Measurements from ENCODE around the gene CD1C.

DNA sequence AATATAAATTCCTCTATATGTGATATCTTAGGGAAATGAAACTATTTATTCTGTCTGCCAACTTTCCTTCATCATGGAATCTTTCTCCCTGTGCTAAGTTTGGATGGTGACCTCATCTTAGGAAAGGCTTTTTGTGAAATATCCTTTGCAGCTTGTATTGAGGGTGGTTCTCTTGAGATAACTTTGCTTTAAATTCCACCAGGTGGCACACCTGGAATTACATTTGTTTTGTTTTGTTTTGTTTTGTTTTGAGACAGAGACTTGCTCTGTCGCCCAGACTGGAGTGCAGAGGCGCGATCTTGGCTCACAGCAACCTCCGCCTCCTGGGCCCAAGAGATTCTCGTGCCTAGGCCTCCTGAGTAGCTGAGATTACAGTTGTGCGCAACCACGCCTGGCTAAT lies 43.1 kb upstream of the CD1C start:
- TF ChIP-seq EZH2phosphoT487 (IDR thresholded peaks at IDR 0.05; ENCODE audit: borderline replicate concordance, low read depth), result no peak
- TF ChIP-seq, protein P1, sequence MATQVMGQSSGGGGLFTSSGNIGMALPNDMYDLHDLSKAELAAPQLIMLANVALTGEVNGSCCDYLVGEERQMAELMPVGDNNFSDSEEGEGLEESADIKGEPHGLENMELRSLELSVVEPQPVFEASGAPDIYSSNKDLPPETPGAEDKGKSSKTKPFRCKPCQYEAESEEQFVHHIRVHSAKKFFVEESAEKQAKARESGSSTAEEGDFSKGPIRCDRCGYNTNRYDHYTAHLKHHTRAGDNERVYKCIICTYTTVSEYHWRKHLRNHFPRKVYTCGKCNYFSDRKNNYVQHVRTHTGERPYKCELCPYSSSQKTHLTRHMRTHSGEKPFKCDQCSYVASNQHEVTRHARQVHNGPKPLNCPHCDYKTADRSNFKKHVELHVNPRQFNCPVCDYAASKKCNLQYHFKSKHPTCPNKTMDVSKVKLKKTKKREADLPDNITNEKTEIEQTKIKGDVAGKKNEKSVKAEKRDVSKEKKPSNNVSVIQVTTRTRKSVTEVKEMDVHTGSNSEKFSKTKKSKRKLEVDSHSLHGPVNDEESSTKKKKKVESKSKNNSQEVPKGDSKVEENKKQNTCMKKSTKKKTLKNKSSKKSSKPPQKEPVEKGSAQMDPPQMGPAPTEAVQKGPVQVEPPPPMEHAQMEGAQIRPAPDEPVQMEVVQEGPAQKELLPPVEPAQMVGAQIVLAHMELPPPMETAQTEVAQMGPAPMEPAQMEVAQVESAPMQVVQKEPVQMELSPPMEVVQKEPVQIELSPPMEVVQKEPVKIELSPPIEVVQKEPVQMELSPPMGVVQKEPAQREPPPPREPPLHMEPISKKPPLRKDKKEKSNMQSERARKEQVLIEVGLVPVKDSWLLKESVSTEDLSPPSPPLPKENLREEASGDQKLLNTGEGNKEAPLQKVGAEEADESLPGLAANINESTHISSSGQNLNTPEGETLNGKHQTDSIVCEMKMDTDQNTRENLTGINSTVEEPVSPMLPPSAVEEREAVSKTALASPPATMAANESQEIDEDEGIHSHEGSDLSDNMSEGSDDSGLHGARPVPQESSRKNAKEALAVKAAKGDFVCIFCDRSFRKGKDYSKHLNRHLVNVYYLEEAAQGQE (IDR thresholded peaks at IDR 0.05; ENCODE audit: low read depth, low read length), result no peak
- no peak for TF ChIP-seq POLR2AphosphoS5 (IDR thresholded peaks at IDR 0.05; ENCODE audit: low read depth, low read length)
- TF ChIP-seq, protein P2, sequence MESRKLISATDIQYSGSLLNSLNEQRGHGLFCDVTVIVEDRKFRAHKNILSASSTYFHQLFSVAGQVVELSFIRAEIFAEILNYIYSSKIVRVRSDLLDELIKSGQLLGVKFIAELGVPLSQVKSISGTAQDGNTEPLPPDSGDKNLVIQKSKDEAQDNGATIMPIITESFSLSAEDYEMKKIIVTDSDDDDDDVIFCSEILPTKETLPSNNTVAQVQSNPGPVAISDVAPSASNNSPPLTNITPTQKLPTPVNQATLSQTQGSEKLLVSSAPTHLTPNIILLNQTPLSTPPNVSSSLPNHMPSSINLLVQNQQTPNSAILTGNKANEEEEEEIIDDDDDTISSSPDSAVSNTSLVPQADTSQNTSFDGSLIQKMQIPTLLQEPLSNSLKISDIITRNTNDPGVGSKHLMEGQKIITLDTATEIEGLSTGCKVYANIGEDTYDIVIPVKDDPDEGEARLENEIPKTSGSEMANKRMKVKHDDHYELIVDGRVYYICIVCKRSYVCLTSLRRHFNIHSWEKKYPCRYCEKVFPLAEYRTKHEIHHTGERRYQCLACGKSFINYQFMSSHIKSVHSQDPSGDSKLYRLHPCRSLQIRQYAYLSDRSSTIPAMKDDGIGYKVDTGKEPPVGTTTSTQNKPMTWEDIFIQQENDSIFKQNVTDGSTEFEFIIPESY (IDR thresholded peaks at IDR 0.05; ENCODE audit: borderline replicate concordance, low read depth), result no peak
- no peak for TF ChIP-seq SIN3A (IDR thresholded peaks at IDR 0.05; ENCODE audit: borderline replicate concordance, low read depth, low read length)
- TF ChIP-seq, protein P3, sequence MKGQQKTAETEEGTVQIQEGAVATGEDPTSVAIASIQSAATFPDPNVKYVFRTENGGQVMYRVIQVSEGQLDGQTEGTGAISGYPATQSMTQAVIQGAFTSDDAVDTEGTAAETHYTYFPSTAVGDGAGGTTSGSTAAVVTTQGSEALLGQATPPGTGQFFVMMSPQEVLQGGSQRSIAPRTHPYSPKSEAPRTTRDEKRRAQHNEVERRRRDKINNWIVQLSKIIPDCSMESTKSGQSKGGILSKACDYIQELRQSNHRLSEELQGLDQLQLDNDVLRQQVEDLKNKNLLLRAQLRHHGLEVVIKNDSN (IDR thresholded peaks at IDR 0.05; ENCODE audit: borderline replicate concordance, low read depth), result no peak
- TF ChIP-seq FOXJ3 (CRISPR knock-in tag; IDR thresholded peaks at IDR 0.05), result no peak
- TF ChIP-seq NRF1 (IDR thresholded peaks at IDR 0.05; ENCODE audit: low read depth, low read length), result no peak
- TF ChIP-seq, protein P4, sequence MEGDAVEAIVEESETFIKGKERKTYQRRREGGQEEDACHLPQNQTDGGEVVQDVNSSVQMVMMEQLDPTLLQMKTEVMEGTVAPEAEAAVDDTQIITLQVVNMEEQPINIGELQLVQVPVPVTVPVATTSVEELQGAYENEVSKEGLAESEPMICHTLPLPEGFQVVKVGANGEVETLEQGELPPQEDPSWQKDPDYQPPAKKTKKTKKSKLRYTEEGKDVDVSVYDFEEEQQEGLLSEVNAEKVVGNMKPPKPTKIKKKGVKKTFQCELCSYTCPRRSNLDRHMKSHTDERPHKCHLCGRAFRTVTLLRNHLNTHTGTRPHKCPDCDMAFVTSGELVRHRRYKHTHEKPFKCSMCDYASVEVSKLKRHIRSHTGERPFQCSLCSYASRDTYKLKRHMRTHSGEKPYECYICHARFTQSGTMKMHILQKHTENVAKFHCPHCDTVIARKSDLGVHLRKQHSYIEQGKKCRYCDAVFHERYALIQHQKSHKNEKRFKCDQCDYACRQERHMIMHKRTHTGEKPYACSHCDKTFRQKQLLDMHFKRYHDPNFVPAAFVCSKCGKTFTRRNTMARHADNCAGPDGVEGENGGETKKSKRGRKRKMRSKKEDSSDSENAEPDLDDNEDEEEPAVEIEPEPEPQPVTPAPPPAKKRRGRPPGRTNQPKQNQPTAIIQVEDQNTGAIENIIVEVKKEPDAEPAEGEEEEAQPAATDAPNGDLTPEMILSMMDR (IDR thresholded peaks at IDR 0.05), result no peak
- TF ChIP-seq RAD21 (IDR thresholded peaks at IDR 0.05; ENCODE audit: low read length), result no peak
- TF ChIP-seq, protein P5, sequence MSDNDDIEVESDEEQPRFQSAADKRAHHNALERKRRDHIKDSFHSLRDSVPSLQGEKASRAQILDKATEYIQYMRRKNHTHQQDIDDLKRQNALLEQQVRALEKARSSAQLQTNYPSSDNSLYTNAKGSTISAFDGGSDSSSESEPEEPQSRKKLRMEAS (IDR thresholded peaks at IDR 0.05; ENCODE audit: low read depth), result no peak
- no peak for TF ChIP-seq SMC3 (IDR thresholded peaks at IDR 0.05; ENCODE audit: low read depth, low read length)
- TF ChIP-seq EP300 (IDR thresholded peaks at IDR 0.05; ENCODE audit: borderline replicate concordance in 1 of 2, low read depth in 1 of 2, low read length in 1 of 2), result no peak
- no peak for TF ChIP-seq FOXM1 (IDR thresholded peaks at IDR 0.05; ENCODE audit: low read depth)

Data from SK-N-SH (cell line).